AML-193 (cell line): ENCODE measurements around the gene SF3B1.
"Not testable (repeated sequence)": the region's sequence is repeated elsewhere in the genome, so short reads cannot be mapped to it uniquely, and the experiment has no call there.

Experiments
- DNase-seq, 2 experiments: peaks; one replicate each; lab custom pipeline; 2025; lab: John Stamatoyannopoulos, UW

The SF3B1 gene

GRCh38 chr2:197343968-197344367 lies 90.9 kb downstream of the SF3B1 start:
- DNase-seq = not testable (repeated sequence)

- no peak for DNase-seq
These were observed 94.2 kb downstream of the SF3B1 start for GRCh38 chr2:197340591-197340990.
